ENCODE measurements around the gene SLC30A3.

The SLC30A3 gene

GRCh38 chr2:27262379-27263286, at the start of gene SLC30A3:
Gene SLC30A3 (minus strand): TSS chr2:27263047. CDS start chr2:27262906, 141 bp downstream.
- peaks cover 41% of the 10 kb centered on the region for H3K27me3 Mint-ChIP-seq (ENCODE audit: low read depth)
- no peaks in the 10 kb centered on the region for H3K9me3 Mint-ChIP-seq
- H3K36me3 Mint-ChIP-seq (ENCODE audit: low read depth), result no peaks in the 10 kb centered on the region
- no peak within 1 kb of the TSS for H3K27ac Mint-ChIP-seq
- peaks cover 34% of the 10 kb centered on the region for H3K4me1 Mint-ChIP-seq
- no peak for TF ChIP-seq CTCF (IDR thresholded peaks at IDR 0.05; ENCODE audit: unreplicated experiment in 3 of 3)
- peak within 1 kb of the TSS; percentile 85 to 87 (median 86) for H3K4me3 Mint-ChIP-seq

GRCh38 chr2:27312152-27312551, 49.3 kb upstream of the SLC30A3 start:
- Mint-ChIP-seq H3K36me3 (ENCODE audit: low read depth) (peaks cover 25% of the 10 kb centered on the region), H3K9me3 (no peaks in the 10 kb centered on the region), H3K27me3 (ENCODE audit: low read depth) (peaks cover 27% of the 10 kb centered on the region), H3K4me1 (no peaks in the 10 kb centered on the region), H3K27ac (no peak overlapping the region), H3K4me3 (no peak overlapping the region)
- TF ChIP-seq CTCF (IDR thresholded peaks at IDR 0.05; ENCODE audit: unreplicated experiment in 3 of 3), result no peak

- H3K36me3 Mint-ChIP-seq (ENCODE audit: low read depth), result peaks cover 25% of the 10 kb centered on the region
- no peaks in the 10 kb centered on the region for H3K4me1 Mint-ChIP-seq
- no peak overlapping the region for H3K27ac Mint-ChIP-seq
- H3K9me3 Mint-ChIP-seq, result peaks cover 2% of the 10 kb centered on the region
- TF ChIP-seq CTCF (IDR thresholded peaks at IDR 0.05; ENCODE audit: unreplicated experiment in 3 of 3), result no peak
- no peak overlapping the region for H3K4me3 Mint-ChIP-seq
- peaks cover 52% of the 10 kb centered on the region for H3K27me3 Mint-ChIP-seq (ENCODE audit: low read depth)
Observed at GRCh38 chr2:27309651-27310050, 46.8 kb upstream of the SLC30A3 start.

GRCh38 chr2:27308359-27308881, 45.6 kb upstream of the SLC30A3 start, which contains the start of gene UCN:
Gene UCN (minus strand): TSS chr2:27308445. CDS start chr2:27307895, 550 bp downstream.
- Mint-ChIP-seq H3K36me3 (ENCODE audit: low read depth) (peaks cover 25% of the 10 kb centered on the region), H3K9me3 (peaks cover 6% of the 10 kb centered on the region), H3K27ac (no peak within 1 kb of the TSS), H3K4me3 (no peak within 1 kb of the TSS), H3K4me1 (no peaks in the 10 kb centered on the region), H3K27me3 (ENCODE audit: low read depth) (peaks cover 63% of the 10 kb centered on the region)
- no peak for TF ChIP-seq CTCF (IDR thresholded peaks at IDR 0.05; ENCODE audit: unreplicated experiment in 3 of 3)

GRCh38 chr2:27307545-27308358, 44.9 kb upstream of the SLC30A3 start:
- H3K4me3 Mint-ChIP-seq, result no peak overlapping the region

More at GRCh38 chr2:27307545-27308358, 44.9 kb upstream of the SLC30A3 start:
- no peak for TF ChIP-seq CTCF (IDR thresholded peaks at IDR 0.05; ENCODE audit: unreplicated experiment in 3 of 3)
- H3K4me1 Mint-ChIP-seq, result no peaks in the 10 kb centered on the region
- H3K27me3 Mint-ChIP-seq (ENCODE audit: low read depth), result peaks cover 65% of the 10 kb centered on the region
- no peak overlapping the region for H3K27ac Mint-ChIP-seq
- H3K9me3 Mint-ChIP-seq, result peaks cover 6% of the 10 kb centered on the region
- peaks cover 25% of the 10 kb centered on the region for H3K36me3 Mint-ChIP-seq (ENCODE audit: low read depth)
